AG04449 (cell line): Measurements from ENCODE around the gene AOC3.
A peak's percentile ranks its signal among the peaks of the same experiment; 100 is the strongest.
"Not testable (repeated sequence)": the region's sequence is repeated elsewhere in the genome, so short reads cannot be mapped to it uniquely, and the experiment has no call there.

Source experiments
- CTCF ChIA-PET: fragments of 350-600 bp; formaldehyde crosslinking; extraction: SDS; loops from one replicate; lab custom pipeline; 2021; ENCODE audit warnings: antibody characterized with exemption; lab: Yijun Ruan, JAX
- POLR2A ChIA-PET: fragments of 400-600, 350-600 bp; formaldehyde crosslinking; extraction: SDS; loops from one replicate; lab custom pipeline; 2020; ENCODE audit warnings: antibody characterized with exemption, inconsistent platforms; lab: Yijun Ruan, JAX
- DNase-seq: peaks from one replicate; pipeline ENCODE4 v3.0.0-alpha.2; 2010; ENCODE audit warnings: low read depth, low spot score
- H3K4me3 ChIP-seq: 2 replicates; pipeline ENCODE4 v1.5.1; 2011; ENCODE audit warnings: low read depth, mild to moderate bottlenecking, control low read depth, low read length
- TF ChIP-seq, protein P1 (sequence below): IDR thresholded peaks from one replicate; pipeline ENCODE4 v1.5.1; 2011; ENCODE audit warnings: mild to moderate bottlenecking, moderate library complexity, low read length, control low read depth, inconsistent platforms; ENCODE audit not compliant: insufficient read depth; ENCODE audit errors: missing control alignments

Gene AOC3

DNA sequence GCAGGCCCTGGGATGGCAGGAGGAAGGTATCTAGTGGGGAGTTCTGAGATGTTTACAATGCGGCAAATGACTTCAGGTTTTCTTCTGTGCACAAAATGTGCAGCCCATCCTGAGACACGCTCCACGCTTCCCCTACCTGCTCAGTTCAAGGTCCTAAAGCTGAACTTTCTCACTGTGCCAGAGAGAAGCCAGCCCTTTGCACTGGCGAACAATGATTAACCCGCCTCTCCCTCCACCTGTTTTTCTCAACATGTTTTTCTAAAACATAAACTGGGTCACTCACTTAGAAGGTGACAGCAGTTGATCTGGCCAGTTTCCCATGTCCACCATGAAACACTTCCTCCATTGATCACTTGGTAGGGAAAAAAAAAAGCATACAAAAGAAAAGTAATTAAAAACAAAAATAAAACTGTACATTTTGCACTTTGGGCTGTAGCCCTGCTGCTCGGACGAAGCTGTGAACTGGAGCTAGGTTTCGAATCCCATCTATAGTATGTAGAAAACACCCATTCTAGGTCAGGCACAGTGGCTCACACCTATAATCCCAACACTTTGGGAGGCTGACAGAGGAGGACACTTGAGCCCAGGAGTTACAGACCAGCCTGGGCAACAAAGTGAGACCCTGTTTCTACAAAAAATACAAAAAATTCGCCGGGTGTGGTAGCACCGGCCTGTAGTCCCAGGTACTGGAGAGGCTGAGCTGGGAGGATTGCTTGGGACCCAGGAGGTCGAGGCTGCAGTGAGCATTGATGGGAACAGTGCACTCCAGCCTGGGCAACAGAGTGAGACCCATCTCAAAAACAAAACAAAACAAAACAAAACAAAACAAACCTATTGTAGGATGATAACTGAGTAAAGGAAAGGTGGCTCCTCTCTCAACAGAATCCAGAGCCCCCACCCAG is 43.5 kb downstream of the AOC3 start:
- CTCF ChIA-PET = interaction anchor here (0.8 to 1.6 kb wide), 3 partner anchors 15 to 52 kb away, joined by 3 to 4 read pairs (median 4); no protein-coding TSS in a partner anchor
- no peak overlapping the region for H3K4me3 ChIP-seq
- POLR2A ChIA-PET = no interaction called here
- no peak for DNase-seq
- TF ChIP-seq, protein P1, sequence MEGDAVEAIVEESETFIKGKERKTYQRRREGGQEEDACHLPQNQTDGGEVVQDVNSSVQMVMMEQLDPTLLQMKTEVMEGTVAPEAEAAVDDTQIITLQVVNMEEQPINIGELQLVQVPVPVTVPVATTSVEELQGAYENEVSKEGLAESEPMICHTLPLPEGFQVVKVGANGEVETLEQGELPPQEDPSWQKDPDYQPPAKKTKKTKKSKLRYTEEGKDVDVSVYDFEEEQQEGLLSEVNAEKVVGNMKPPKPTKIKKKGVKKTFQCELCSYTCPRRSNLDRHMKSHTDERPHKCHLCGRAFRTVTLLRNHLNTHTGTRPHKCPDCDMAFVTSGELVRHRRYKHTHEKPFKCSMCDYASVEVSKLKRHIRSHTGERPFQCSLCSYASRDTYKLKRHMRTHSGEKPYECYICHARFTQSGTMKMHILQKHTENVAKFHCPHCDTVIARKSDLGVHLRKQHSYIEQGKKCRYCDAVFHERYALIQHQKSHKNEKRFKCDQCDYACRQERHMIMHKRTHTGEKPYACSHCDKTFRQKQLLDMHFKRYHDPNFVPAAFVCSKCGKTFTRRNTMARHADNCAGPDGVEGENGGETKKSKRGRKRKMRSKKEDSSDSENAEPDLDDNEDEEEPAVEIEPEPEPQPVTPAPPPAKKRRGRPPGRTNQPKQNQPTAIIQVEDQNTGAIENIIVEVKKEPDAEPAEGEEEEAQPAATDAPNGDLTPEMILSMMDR = no peak

DNA sequence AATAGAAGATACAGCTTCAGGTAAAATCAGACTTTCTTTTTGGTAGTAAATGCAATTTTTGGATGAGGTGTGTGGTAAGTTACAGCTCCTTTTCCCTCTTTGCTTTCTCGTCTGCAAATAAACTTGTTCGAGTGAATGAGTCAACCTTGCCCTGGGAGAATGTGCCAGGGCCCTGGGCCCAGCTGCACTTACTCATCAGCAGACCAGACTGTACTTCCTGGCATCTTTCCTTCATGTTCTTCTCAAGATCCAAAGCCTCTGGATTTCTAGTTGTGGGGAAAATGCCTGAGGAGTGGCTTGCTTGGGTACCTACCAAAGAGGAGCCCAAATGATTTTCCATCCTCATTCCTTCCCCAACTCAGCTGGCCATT is 44.2 kb downstream of the AOC3 start:
- DNase-seq = peak; percentile 14
- H3K4me3 ChIP-seq = no peak overlapping the region
- POLR2A ChIA-PET = no interaction called here
- TF ChIP-seq, protein P1 = no peak
- CTCF ChIA-PET = interaction anchor here (0.8 to 1.3 kb wide), 2 partner anchors 15 to 52 kb away, joined by 3 to 4 read pairs; no protein-coding TSS in a partner anchor

GRCh38 chr17:42898147-42898811 is 47.3 kb downstream of the AOC3 start:
- ChIA-PET CTCF (interaction anchor here (1.0 kb wide), 1 partner anchor 9 kb away, joined by 3 read pairs; no protein-coding TSS in a partner anchor), POLR2A (no interaction called here)
- H3K4me3 ChIP-seq = no peak overlapping the region
- DNase-seq = no peak
- TF ChIP-seq, protein P1 = no peak

DNA sequence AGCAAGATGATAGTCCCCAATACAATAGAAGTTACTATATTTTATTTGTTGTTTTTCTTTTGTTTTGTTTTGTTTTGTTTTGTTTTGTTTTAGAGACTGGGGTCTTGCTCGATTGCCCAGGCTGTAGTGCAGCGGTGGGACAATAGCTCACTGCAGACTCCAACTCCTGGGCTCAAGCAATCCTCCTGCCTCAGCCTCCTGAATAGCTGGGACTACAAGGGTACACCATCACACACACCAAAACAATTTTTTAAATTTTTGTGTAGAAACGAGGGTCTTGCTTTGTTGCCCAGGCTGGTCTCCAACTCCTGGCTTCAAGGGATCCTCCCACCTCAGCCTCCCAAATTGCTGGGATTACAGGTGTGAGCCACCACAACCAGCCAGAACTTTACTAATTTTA is 49.0 kb downstream of the AOC3 start:
- CTCF ChIA-PET, POLR2A ChIA-PET, H3K4me3 ChIP-seq, DNase-seq: not testable (repeated sequence)

DNA sequence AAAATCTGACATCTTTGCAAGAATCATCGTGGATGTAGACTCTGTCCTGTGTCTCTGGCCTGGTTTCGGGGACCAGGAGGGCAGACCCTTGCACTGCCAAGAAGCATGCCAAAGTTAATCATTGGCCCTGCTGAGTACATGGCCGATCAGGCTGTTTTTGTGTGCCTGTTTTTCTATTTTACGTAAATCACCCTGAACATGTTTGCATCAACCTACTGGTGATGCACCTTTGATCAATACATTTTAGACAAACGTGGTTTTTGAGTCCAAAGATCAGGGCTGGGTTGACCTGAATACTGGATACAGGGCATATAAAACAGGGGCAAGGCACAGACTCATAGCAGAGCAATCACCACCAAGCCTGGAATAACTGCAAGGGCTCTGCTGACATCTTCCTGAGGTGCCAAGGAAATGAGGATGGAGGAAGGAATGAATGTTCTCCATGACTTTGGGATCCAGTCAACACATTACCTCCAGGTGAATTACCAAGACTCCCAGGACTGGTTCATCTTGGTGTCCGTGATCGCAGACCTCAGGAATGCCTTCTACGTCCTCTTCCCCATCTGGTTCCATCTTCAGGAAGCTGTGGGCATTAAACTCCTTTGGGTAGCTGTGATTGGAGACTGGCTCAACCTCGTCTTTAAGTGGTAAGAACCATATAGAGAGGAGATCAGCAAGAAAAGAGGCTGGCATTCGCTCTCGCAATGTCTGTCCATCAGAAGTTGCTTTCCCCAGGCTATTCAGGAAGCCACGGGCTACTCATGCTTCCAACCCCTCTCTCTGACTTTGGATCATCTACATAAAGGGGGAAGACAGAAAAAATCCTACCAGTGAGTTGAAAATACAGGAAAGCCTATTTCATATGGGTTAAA is 49.7 kb downstream of the AOC3 start, which contains the start of gene G6PC1:
G6PC1 (plus strand) TSS at position 340 of the 872 bp plus-strand sequence; CDS start at position 418, 78 bp downstream.
- POLR2A ChIA-PET = no interaction called here
- H3K4me3 ChIP-seq = no peak within 1 kb of the TSS
- TF ChIP-seq, protein P1 = no peak
- CTCF ChIA-PET = no interaction called here
- DNase-seq = no peak

- POLR2A ChIA-PET = no interaction called here
Observed at GRCh38 chr17:42901535-42902229, 50.7 kb downstream of the AOC3 start.

More at GRCh38 chr17:42901535-42902229, 50.7 kb downstream of the AOC3 start:
- no peak overlapping the region for H3K4me3 ChIP-seq
- CTCF ChIA-PET = no interaction called here
- TF ChIP-seq, protein P1 = no peak
- DNase-seq = no peak
